ENCODE measurements around the gene TMEM14C. TPM values are rescaled to one million over a fixed set of nuclear protein-coding genes. Genes with fewer than 3 reads are reported as not detected.
"Not testable (repeated sequence)": the region's sequence is repeated elsewhere in the genome, so short reads cannot be mapped to it uniquely, and the experiment has no call there.

Gene TMEM14C
- total and polyA plus RNA-seq, 11 donors = 94.5 to 179 (median 116) TPM

- TF ChIP-seq, protein P1, sequence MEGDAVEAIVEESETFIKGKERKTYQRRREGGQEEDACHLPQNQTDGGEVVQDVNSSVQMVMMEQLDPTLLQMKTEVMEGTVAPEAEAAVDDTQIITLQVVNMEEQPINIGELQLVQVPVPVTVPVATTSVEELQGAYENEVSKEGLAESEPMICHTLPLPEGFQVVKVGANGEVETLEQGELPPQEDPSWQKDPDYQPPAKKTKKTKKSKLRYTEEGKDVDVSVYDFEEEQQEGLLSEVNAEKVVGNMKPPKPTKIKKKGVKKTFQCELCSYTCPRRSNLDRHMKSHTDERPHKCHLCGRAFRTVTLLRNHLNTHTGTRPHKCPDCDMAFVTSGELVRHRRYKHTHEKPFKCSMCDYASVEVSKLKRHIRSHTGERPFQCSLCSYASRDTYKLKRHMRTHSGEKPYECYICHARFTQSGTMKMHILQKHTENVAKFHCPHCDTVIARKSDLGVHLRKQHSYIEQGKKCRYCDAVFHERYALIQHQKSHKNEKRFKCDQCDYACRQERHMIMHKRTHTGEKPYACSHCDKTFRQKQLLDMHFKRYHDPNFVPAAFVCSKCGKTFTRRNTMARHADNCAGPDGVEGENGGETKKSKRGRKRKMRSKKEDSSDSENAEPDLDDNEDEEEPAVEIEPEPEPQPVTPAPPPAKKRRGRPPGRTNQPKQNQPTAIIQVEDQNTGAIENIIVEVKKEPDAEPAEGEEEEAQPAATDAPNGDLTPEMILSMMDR (IDR thresholded peaks at IDR 0.05) = no peak
- no peak for TF ChIP-seq POLR2A (IDR thresholded peaks at IDR 0.05)
- intact Hi-C loops (cut with DNase I) = loop anchor here in 4 of 10 donors (5.0 to 10.0 kb wide), 4 partner anchors 48 to 233 kb away; partner anchors contain the start of genes C6orf52 (in 2 of the 4) and PAK1IP1 (in 2 of the 4)
- DNase-seq = no peak
- Histone ChIP-seq H3K4me1 (peaks cover 0 to 29% (median 23%) of the 10 kb centered on the region in 12 donors), H3K4me3 (no peak overlapping the region), H3K9me3 (no peaks in the 10 kb centered on the region), H3K27me3 (no peaks in the 10 kb centered on the region), H3K36me3 (peaks cover 0 to 17% (median 9%) of the 10 kb centered on the region in 9 donors), H3K27ac (no peak overlapping the region)
- no peak for ATAC-seq
- WGBS, 4 donors = 79 to 89% (median 85%) methylated on average over 5 of the region's 5 CpGs
These were observed 22.2 kb downstream of the TMEM14C start for GRCh38 chr6:10745116-10745515.

DNA sequence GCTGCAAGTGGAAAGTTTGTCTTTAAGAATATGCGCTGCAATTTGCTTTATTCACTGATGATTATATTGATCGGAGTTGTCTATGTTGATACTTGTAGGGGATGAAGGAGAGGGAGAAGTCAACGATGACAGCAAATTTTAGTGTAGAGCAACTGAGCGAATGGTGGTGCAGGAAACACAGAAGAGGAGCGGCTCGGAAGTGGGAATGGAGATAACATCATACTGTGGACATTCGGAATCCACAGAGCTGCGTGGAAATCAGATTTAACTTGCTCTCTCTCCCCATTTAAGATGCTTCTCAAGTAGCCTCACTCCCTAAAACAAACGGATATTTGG, 24.0 kb downstream of the TMEM14C start:
- Histone ChIP-seq H3K36me3 (peaks cover 0 to 33% (median 20%) of the 10 kb centered on the region in 9 donors), H3K9me3 (no peaks in the 10 kb centered on the region), H3K4me1 (peaks cover 0 to 40% (median 27%) of the 10 kb centered on the region in 12 donors), H3K4me3 (peak overlapping the region; percentile 57 to 89 (median 79)), H3K27ac (peak overlapping the region in 10 of 12 donors; percentile 76 to 88 (median 83)), H3K27me3 (no peaks in the 10 kb centered on the region)
- TF ChIP-seq, protein P1 (IDR thresholded peaks at IDR 0.05) = no peak
- TF ChIP-seq POLR2A (IDR thresholded peaks at IDR 0.05) = no peak
- DNase-seq = no peak
- ATAC-seq = no peak
- intact Hi-C loops (cut with DNase I) = loop anchor here in 8 of 10 donors (1.0 to 10.0 kb wide), 8 partner anchors 24 to 235 kb away; partner anchors contain the start of genes C6orf52 (in 6 of the 8), PAK1IP1 (in 6 of the 8) and TMEM14C (in 5 of the 8)
- WGBS, 4 donors = 56 to 68% (median 59%) methylated on average over 9 of the region's 9 CpGs

GRCh38 chr6:10747251-10747972, 24.5 kb downstream of the TMEM14C start, which contains the start of gene TMEM14B:
Gene TMEM14B (plus strand): TSS chr6:10747805. CDS start chr6:10749246, 1,441 bp downstream.
- intact Hi-C loops (cut with DNase I) = loop anchor here in 8 of 10 donors (1.0 to 10.0 kb wide), 8 partner anchors 25 to 235 kb away; partner anchors contain the start of genes C6orf52 (in 6 of the 8), PAK1IP1 (in 6 of the 8) and TMEM14C (in 5 of the 8)
- Histone ChIP-seq H3K27ac (peak within 1 kb of the TSS; percentile 29 to 88 (median 83)), H3K4me1 (peaks cover 0 to 40% (median 27%) of the 10 kb centered on the region in 12 donors), H3K9me3 (no peaks in the 10 kb centered on the region), H3K36me3 (peaks cover 0 to 31% (median 20%) of the 10 kb centered on the region in 9 donors), H3K27me3 (no peaks in the 10 kb centered on the region), H3K4me3 (peak within 1 kb of the TSS; percentile 57 to 89 (median 79))
- WGBS, 4 donors = 2 to 4% (median 2%) methylated on average over 28 to 52 of the region's 52 CpGs
- TF ChIP-seq, protein P1 (IDR thresholded peaks at IDR 0.05) = peak in 1 of 12 donors; percentile 6
- TF ChIP-seq POLR2A (IDR thresholded peaks at IDR 0.05) = no peak
- ATAC-seq (peak; percentile 99 to 100 (median 100)), DNase-seq (peak; percentile 100)

DNA sequence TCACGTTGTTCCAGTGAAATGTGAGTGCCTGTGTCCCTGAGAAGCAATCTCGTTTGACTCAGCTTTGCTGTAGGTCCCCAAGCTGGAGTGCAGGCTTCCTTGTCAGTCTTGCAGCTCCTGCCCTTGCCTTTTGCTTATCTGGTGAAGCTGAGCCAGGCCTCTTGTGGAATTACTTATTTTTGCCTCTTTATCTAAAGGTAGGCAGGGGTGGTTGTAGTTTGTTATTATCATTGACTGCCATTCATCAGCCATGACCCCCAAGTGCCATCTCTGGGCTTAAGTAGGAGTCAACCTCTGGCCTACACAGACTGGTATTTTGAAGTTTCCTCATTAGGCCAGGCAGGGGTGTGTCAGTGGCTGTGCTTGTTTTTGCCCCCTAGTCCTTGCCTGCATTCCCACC, 26.9 kb downstream of the TMEM14C start:
- H3K9me3 ChIP-seq = no peaks in the 10 kb centered on the region
- 21 to 35% (median 31%) methylated on average over 2 of the region's 2 CpGs for whole genome bisulfite sequencing, 4 donors
- peaks cover 0 to 49% (median 38%) of the 10 kb centered on the region in 9 donors for H3K36me3 ChIP-seq
- no peak overlapping the region for H3K4me3 ChIP-seq
- no peak for DNase-seq
- H3K4me1 ChIP-seq = peaks cover 0 to 40% (median 27%) of the 10 kb centered on the region in 12 donors
- intact Hi-C loops (cut with DNase I) = loop anchor here in 4 of 10 donors (5.0 to 10.0 kb wide), 4 partner anchors 52 to 237 kb away; partner anchors contain the start of genes C6orf52 (in 2 of the 4) and PAK1IP1 (in 2 of the 4)
- no peak for ATAC-seq
- no peaks in the 10 kb centered on the region for H3K27me3 ChIP-seq
- H3K27ac ChIP-seq = peak overlapping the region in 1 of 12 donors; percentile 28
- TF ChIP-seq, protein P1 (IDR thresholded peaks at IDR 0.05) = no peak
- TF ChIP-seq POLR2A (IDR thresholded peaks at IDR 0.05) = no peak

- Histone ChIP-seq H3K4me1 (peaks cover 0 to 40% (median 27%) of the 10 kb centered on the region in 12 donors), H3K36me3 (peaks cover 0 to 58% (median 46%) of the 10 kb centered on the region in 9 donors)
- 44 to 62% (median 58%) methylated on average over 6 of the region's 6 CpGs for WGBS, 4 donors
- H3K9me3 ChIP-seq; DNase-seq; ATAC-seq; intact Hi-C loops (cut with DNase I); H3K4me3 ChIP-seq; H3K27ac ChIP-seq; H3K27me3 ChIP-seq: not testable (repeated sequence)
These were observed 27.7 kb downstream of the TMEM14C start for GRCh38 chr6:10750568-10750967.

- not testable (repeated sequence) for DNase-seq
These were observed 28.9 kb downstream of the TMEM14C start for GRCh38 chr6:10751757-10752156.

More at GRCh38 chr6:10751757-10752156, 28.9 kb downstream of the TMEM14C start:
- H3K9me3 ChIP-seq; ATAC-seq; intact Hi-C loops (cut with DNase I); H3K27ac ChIP-seq; H3K27me3 ChIP-seq; H3K4me3 ChIP-seq: not testable (repeated sequence)
- Histone ChIP-seq H3K4me1 (peaks cover 0 to 38% (median 25%) of the 10 kb centered on the region in 12 donors), H3K36me3 (peaks cover 0 to 70% (median 58%) of the 10 kb centered on the region in 9 donors)
- WGBS, 4 donors = 55 to 61% (median 59%) methylated on average over 4 to 5 of the region's 5 CpGs

Data from heart left ventricle (tissue), 16 donors.